RWPE1 (cell line): Measurements from ENCODE around the gene ADPGK.

Source experiments
- CTCF ChIA-PET: fragments of 350-600 bp; sonication (Branson Sonifier 250); formaldehyde crosslinking; extraction: SDS; loops from one replicate; lab custom pipeline; 2021; lab: Yijun Ruan, JAX
- POLR2A ChIA-PET: fragments of 400-600 bp; formaldehyde crosslinking; extraction: SDS; loops from one replicate; lab custom pipeline; 2020; ENCODE audit warnings: antibody characterized with exemption; ENCODE audit not compliant: low non-redundant PET; lab: Yijun Ruan, JAX
- DNase-seq: peaks from one replicate; pipeline ENCODE4 v3.0.0; 2012; ENCODE audit warnings: low spot score
- H3K27ac ChIP-seq: fragments of 450-650 bp; 2 replicates; pipeline ENCODE4 v1.5.1; 2017
- TF ChIP-seq, protein P1 (sequence below): fragments of 450-650 bp; conservative IDR thresholded peaks from 2 replicates; pipeline ENCODE4 v1.5.1; 2017; ENCODE audit warnings: low read depth, mild to moderate bottlenecking

Gene ADPGK

DNA sequence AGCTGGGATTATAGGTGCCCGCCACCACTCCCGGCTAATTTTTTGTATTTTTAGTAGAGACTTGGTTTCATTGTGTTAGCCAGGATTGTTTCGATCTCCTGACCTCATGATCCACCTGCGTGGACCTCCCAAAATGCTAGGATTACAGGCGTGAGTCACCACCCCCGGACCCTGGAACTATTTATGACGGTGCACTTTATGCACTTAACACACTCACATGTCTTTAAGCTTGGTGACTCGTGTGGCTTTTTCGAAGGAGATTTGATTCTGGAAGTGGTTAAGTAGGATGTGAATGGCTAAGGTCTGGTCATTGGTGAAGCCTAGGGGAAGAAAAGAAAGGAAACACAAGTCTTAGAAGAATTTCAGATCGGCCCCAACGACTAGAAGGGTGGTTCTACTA, 77.3 kb downstream of the ADPGK start:
- H3K27ac ChIP-seq = no peak overlapping the region
- ChIA-PET CTCF (interaction anchor here (0.5 to 1.4 kb wide), 5 partner anchors 8 to 364 kb away, joined by 3 to 5 read pairs (median 3); no protein-coding TSS in a partner anchor), POLR2A (no interaction called here)
- TF ChIP-seq, protein P1, sequence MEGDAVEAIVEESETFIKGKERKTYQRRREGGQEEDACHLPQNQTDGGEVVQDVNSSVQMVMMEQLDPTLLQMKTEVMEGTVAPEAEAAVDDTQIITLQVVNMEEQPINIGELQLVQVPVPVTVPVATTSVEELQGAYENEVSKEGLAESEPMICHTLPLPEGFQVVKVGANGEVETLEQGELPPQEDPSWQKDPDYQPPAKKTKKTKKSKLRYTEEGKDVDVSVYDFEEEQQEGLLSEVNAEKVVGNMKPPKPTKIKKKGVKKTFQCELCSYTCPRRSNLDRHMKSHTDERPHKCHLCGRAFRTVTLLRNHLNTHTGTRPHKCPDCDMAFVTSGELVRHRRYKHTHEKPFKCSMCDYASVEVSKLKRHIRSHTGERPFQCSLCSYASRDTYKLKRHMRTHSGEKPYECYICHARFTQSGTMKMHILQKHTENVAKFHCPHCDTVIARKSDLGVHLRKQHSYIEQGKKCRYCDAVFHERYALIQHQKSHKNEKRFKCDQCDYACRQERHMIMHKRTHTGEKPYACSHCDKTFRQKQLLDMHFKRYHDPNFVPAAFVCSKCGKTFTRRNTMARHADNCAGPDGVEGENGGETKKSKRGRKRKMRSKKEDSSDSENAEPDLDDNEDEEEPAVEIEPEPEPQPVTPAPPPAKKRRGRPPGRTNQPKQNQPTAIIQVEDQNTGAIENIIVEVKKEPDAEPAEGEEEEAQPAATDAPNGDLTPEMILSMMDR = no peak
- DNase-seq = no peak
